C4-2B (cell line): Measurements from ENCODE around the gene FLYWCH1.

ENCODE experiments used
- CTCF ChIP-seq: fragments of 450-650 bp; conservative IDR thresholded peaks from 2 replicates; pipeline ENCODE4 v1.5.1; 2017; ENCODE audit warnings: mild to moderate bottlenecking
- ZFX ChIP-seq: fragments of 450-650 bp; IDR thresholded peaks from 2 replicates; pipeline ENCODE4 v1.6.1; 2017

GRCh38 chr16:2939968-2940367 is 28.2 kb downstream of the FLYWCH1 start:
- TF ChIP-seq CTCF = no peak
- no peak for TF ChIP-seq ZFX
